ENCODE results near the gene SLC25A40. TPM values are rescaled to one million over a fixed set of nuclear protein-coding genes. Genes with fewer than 3 reads are reported as not detected.

The SLC25A40 gene
- total RNA-seq (2022; extraction: Qiagen RNA extraction; ENCODE audit: low read depth): 5.1 to 10.5 TPM (median 8.4 TPM) in 5 replicates

GRCh38 chr7:87876040-87876868 lies at the start of gene SLC25A40, which contains the start of gene DBF4:
Gene SLC25A40 (minus strand): TSS chr7:87876360. CDS start chr7:87858727, 17,633 bp downstream.
Gene DBF4 (plus strand): TSS chr7:87876493. CDS start chr7:87876733, 240 bp downstream.

Other genes starting within 250 kb of the SLC25A40 start
- not detected in 5 replicates for gene RUNDC3B, start 248.0 kb downstream of the SLC25A40 start, total RNA-seq (2022; extraction: Qiagen RNA extraction; ENCODE audit: low read depth)
- gene DBF4, start 133 bp upstream of the SLC25A40 start, total RNA-seq (2022; extraction: Qiagen RNA extraction; ENCODE audit: low read depth): 29.5 to 39.1 TPM (median 36.1 TPM) in 5 replicates
- gene ADAM22, start 57.9 kb upstream of the SLC25A40 start, total RNA-seq (2022; extraction: Qiagen RNA extraction; ENCODE audit: low read depth): 0.32 to 0.44 TPM (median 0.36 TPM) in 5 replicates